Type B pancreatic cell (in vitro differentiated cells): ENCODE results near the gene PCP4L1. TPM values are rescaled to one million over a fixed set of nuclear protein-coding genes. Genes with fewer than 3 reads are reported as not detected.
"Not testable (repeated sequence)": the region's sequence is repeated elsewhere in the genome, so short reads cannot be mapped to it uniquely, and the experiment has no call there.

Source experiments
- DNase-seq: peaks from one replicate; pipeline ENCODE4 v3.0.0; 2021; ENCODE audit warnings: mixed read lengths; ENCODE audit not compliant: unreplicated experiment; ENCODE audit errors: extremely low spot score
- H3K27ac Mint-ChIP-seq: 2 replicates; pipeline ENCODE4 v1.8.0; 2021; ENCODE audit warnings: mild to moderate bottlenecking, mixed read lengths
- H3K27me3 Mint-ChIP-seq: 2 replicates; pipeline ENCODE4 v1.8.0; 2021; ENCODE audit warnings: mixed read lengths
- H3K36me3 Mint-ChIP-seq: 2 replicates; pipeline ENCODE4 v1.8.0; 2021; ENCODE audit warnings: mixed read lengths
- H3K4me1 Mint-ChIP-seq: one replicate; pipeline ENCODE4 v1.8.0; 2021; ENCODE audit warnings: mixed read lengths; ENCODE audit not compliant: unreplicated experiment
- H3K4me3 Mint-ChIP-seq: 2 replicates; pipeline ENCODE4 v1.8.0; 2021; ENCODE audit warnings: mild to moderate bottlenecking, mixed read lengths
- H3K9me3 Mint-ChIP-seq: 2 replicates; pipeline ENCODE4 v1.8.0; 2021; ENCODE audit warnings: mixed read lengths
- CTCF ChIP-seq: fragments of 200-600 bp; sonication (generic); conservative IDR thresholded peaks from 2 replicates; pipeline ENCODE4 v1.5.0; 2021; ENCODE audit warnings: antibody characterized with exemption, mild to moderate bottlenecking
- total RNA-seq: library from RNA; stranded (reverse); gene quantifications from 2 replicates; pipeline ENCODE4 v1.2.1, GENCODE V29; 2021; ENCODE audit warnings: low replicate concordance

PCP4L1 gene
- total RNA-seq, 1 donor from 2014 or later = 1.0 TPM

DNA sequence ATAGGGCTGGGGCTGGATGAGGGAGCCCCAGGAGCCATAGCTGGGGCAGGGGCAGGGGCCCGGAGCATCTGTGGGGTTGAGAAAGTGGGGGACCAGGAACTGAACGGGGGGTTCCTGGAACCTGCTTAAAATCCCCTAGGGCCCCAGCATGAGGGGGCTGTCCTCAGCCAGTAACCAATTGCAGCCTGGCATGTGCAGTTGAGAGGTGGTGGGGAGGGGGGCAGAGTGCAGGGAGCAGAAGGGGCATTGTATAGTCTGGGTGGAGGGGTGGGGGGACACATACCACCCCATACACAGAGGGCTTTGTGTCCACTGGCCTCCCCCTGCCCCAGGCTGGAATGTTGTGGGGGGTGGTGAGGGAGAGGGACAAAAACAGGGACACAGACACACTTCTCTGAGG is 51.3 kb downstream of the PCP4L1 start, which contains the start of gene MPZ:
MPZ (minus strand) TSS at position 101 of the 400 bp plus-strand sequence; CDS start at position 38, 63 bp downstream.
- no peak for DNase-seq
- Mint-ChIP-seq H3K9me3 (no peaks in the 10 kb centered on the region), H3K27ac (peak within 1 kb of the TSS; percentile 5), H3K4me1 (peaks cover 12% of the 10 kb centered on the region), H3K27me3 (peaks cover 11% of the 10 kb centered on the region), H3K36me3 (no peaks in the 10 kb centered on the region), H3K4me3 (peak within 1 kb of the TSS; percentile 2)
- TF ChIP-seq CTCF = no peak

- TF ChIP-seq CTCF = no peak
- no peaks in the 10 kb centered on the region for H3K9me3 Mint-ChIP-seq
- peaks cover 16% of the 10 kb centered on the region for H3K4me1 Mint-ChIP-seq
- no peaks in the 10 kb centered on the region for H3K36me3 Mint-ChIP-seq
- peak overlapping the region; percentile 2 for H3K4me3 Mint-ChIP-seq
- no peak for DNase-seq
- peaks cover 11% of the 10 kb centered on the region for H3K27me3 Mint-ChIP-seq
- no peak overlapping the region for H3K27ac Mint-ChIP-seq
These were observed 53.1 kb downstream of the PCP4L1 start for GRCh38 chr1:161311595-161312181.

GRCh38 chr1:161313554-161314200 is 55.1 kb downstream of the PCP4L1 start:
- Mint-ChIP-seq H3K9me3 (no peaks in the 10 kb centered on the region), H3K4me1 (peaks cover 16% of the 10 kb centered on the region), H3K36me3 (peaks cover 3% of the 10 kb centered on the region), H3K4me3 (peak overlapping the region; percentile 96), H3K27ac (peak overlapping the region; percentile 95), H3K27me3 (peaks cover 7% of the 10 kb centered on the region)
- no peak for TF ChIP-seq CTCF
- DNase-seq = no peak

DNA sequence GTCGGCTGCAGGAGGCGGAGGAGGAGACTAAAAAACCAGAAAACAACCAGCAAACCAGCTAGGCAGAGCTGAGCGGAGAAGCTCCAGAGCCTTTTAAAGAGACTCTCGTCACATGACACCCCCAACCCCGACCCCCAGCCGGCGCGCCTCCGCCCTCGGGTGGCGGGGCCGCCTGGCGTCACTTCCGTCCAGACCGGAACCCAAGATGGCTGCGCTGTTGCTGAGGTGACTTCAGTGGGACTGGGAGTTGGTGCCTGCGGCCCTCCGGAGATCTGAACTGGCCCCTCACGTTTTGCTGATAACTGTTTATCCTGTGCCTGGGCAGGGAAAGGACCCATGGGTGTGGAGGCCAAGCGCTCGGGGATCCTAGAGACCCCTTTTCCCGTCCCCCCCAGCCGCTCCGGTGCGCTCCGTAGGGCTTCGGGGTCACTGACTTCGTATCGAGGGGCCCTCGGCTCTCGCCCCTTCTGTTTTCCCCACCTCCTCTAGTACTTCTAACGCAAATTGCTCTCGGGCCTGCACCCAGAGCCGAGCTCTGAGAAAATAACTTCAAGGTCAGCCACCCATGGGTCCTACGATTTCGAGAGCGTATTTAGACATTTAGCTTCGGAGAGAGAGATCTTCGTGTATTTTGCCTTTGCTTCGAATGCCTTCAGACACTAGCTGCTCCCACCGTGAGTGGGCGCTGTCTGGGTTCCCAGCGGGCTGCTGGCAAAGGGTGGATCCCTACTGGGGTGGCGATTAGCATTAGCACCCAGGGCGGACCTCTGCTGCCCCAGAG is 55.8 kb downstream of the PCP4L1 start, which contains the start of gene SDHC:
SDHC (plus strand) TSS at position 181 of the 781 bp plus-strand sequence; CDS start at position 206, 25 bp downstream.
- TF ChIP-seq CTCF = peak; percentile 53
- Mint-ChIP-seq H3K36me3 (peaks cover 3% of the 10 kb centered on the region), H3K27me3 (peaks cover 4% of the 10 kb centered on the region), H3K9me3 (no peaks in the 10 kb centered on the region), H3K4me1 (peaks cover 16% of the 10 kb centered on the region), H3K27ac (peak within 1 kb of the TSS; percentile 95), H3K4me3 (peak within 1 kb of the TSS; percentile 96)
- peak; percentile 92 for DNase-seq

GRCh38 chr1:161315841-161316674 is 57.5 kb downstream of the PCP4L1 start:
- H3K9me3 Mint-ChIP-seq, DNase-seq, H3K27me3 Mint-ChIP-seq, H3K36me3 Mint-ChIP-seq: not testable (repeated sequence)
- H3K27ac Mint-ChIP-seq = peak overlapping the region; percentile 95
- peak overlapping the region; percentile 96 for H3K4me3 Mint-ChIP-seq
- peaks cover 19% of the 10 kb centered on the region for H3K4me1 Mint-ChIP-seq
